PC-9 (cell line): Measurements from ENCODE around the gene MED20. TPM values are rescaled to one million over a fixed set of nuclear protein-coding genes. Genes with fewer than 3 reads are reported as not detected.

Experiments used
- BruUV-seq: library from RNA; stranded (reverse); fragments of 400-500 nt; replicated peaks from 2 replicates; lab custom pipeline; 2021; lab: Mats Ljungman, UMichigan
- CTCF ChIA-PET: fragments of 300-600 bp; sonication (Branson Sonifier 250); formaldehyde crosslinking; loops from one replicate; lab custom pipeline; 2022; ENCODE audit warnings: antibody characterized with exemption; lab: Charles Lee
- POLR2A ChIA-PET: fragments of 300-600 bp; sonication (Branson Sonifier 250); formaldehyde crosslinking; loops from one replicate; lab custom pipeline; 2022; ENCODE audit warnings: antibody characterized with exemption; ENCODE audit not compliant: unreplicated experiment; lab: Charles Lee
- DNase-seq, 2 experiments: peaks; one replicate each; pipeline versions ENCODE4 v3.0.0 to v3.0.0-alpha.2; 2015 to 2022; ENCODE audit warnings: mixed read lengths in 1 of 2
- H2AFZ ChIP-seq: fragments of 200-600 bp; sonication (generic); 2 replicates; pipeline ENCODE4 v1.8.1; 2017; ENCODE audit warnings: antibody characterized with exemption
- H3F3A ChIP-seq: fragments of 200-600 bp; sonication (generic); 2 replicates; pipeline ENCODE4 v1.8.1; 2017; ENCODE audit warnings: antibody characterized with exemption, mild to moderate bottlenecking, low read depth; ENCODE audit not compliant: insufficient read depth
- H3K27ac ChIP-seq: fragments of 200-600 bp; sonication (generic); 2 replicates; pipeline ENCODE4 v1.6.1; 2016; ENCODE audit warnings: mixed run types
- H3K27me3 ChIP-seq: fragments of 200-600 bp; sonication (generic); 2 replicates; pipeline ENCODE4 v1.6.1; 2016; ENCODE audit warnings: low read depth, mixed run types; ENCODE audit not compliant: insufficient read depth
- H3K36me3 ChIP-seq: fragments of 200-600 bp; sonication (generic); 2 replicates; pipeline ENCODE4 v1.6.1; 2016; ENCODE audit warnings: low read depth, mixed run types
- H3K4me1 ChIP-seq: fragments of 200-600 bp; sonication (generic); replicated peaks from 2 replicates; pipeline ENCODE4 v1.6.1; 2016; ENCODE audit warnings: mixed run types; ENCODE audit not compliant: insufficient read depth
- H3K4me2 ChIP-seq: fragments of 200-600 bp; sonication (generic); 2 replicates; pipeline ENCODE4 v1.6.1; 2017; ENCODE audit warnings: mixed run types
- H3K4me3 ChIP-seq: fragments of 200-600 bp; sonication (generic); 2 replicates; pipeline ENCODE4 v1.6.1; 2016; ENCODE audit warnings: mixed run types
- H3K79me2 ChIP-seq: fragments of 200-600 bp; sonication (generic); 2 replicates; pipeline ENCODE4 v1.6.1; 2017; ENCODE audit warnings: low read depth, mixed run types
- H3K9me2 ChIP-seq: fragments of 200-600 bp; sonication (generic); 2 replicates; pipeline ENCODE4 v1.8.1; 2017; ENCODE audit warnings: mild to moderate bottlenecking; ENCODE audit not compliant: insufficient read depth
- H3K9me3 ChIP-seq: fragments of 200-600 bp; sonication (generic); 2 replicates; pipeline ENCODE4 v1.8.1; 2016; ENCODE audit warnings: low read depth; ENCODE audit not compliant: insufficient read depth
- H4K20me1 ChIP-seq: fragments of 200-600 bp; sonication (generic); 2 replicates; pipeline ENCODE4 v1.8.1; 2017; ENCODE audit not compliant: insufficient read depth
- EZH2 ChIP-seq: fragments of 200-600 bp; sonication (generic); IDR thresholded peaks from 2 replicates; pipeline ENCODE4 v1.8.0; 2017; ENCODE audit warnings: antibody characterized with exemption, low read depth
- intact Hi-C: fragments of 100-400 bp; cut with micrococcal nuclease; formaldehyde crosslinking; loops from one replicate; pipeline ENCODE4 v1.10.0; 2022; ENCODE audit not compliant: unreplicated experiment
- total RNA-seq: library from RNA; stranded (reverse); gene quantifications from 2 replicates; pipeline ENCODE4 v1.2.3, GENCODE V29; 2021
- TF ChIP-seq, protein P1 (sequence below): fragments of 200-600 bp; sonication (generic); conservative IDR thresholded peaks from 2 replicates; pipeline ENCODE4 v1.6.1; 2017; ENCODE audit warnings: mixed run types, antibody characterized with exemption, mild to moderate bottlenecking, moderate library complexity

MED20 gene
- total RNA-seq, 1 experiment from 2014 or later: 45.8 TPM

DNA sequence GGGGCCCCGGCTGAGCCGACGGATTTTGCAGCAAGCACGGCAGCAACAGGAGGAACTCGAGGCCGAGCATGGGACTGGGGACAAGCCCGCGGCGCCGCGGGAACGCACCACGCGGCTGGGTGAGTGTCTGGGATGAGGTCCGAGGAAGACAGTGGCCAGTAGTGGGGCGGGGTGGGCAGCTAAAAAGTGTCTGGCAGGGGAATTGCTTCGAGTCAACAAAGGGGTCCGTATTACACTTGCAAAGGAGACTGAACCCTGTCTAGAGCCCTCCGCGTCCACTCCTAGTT, 716 bp upstream of the MED20 start:
- POLR2A ChIA-PET: no interaction called here
- DNase-seq: no peak
- Histone ChIP-seq H3K4me3 (peak overlapping the region; percentile 63), H3K9me3 (no peaks in the 10 kb centered on the region), H4K20me1 (peaks cover 37% of the 10 kb centered on the region), H3K27ac (peak overlapping the region; percentile 88), H2AFZ (peak overlapping the region; percentile 79), H3K4me1 (peaks cover 41% of the 10 kb centered on the region), H3K4me2 (peak overlapping the region; percentile 97), H3K36me3 (peaks cover 11% of the 10 kb centered on the region), H3F3A (peaks cover 21% of the 10 kb centered on the region; the same call in 1 of the 2 replicates), H3K9me2 (no peaks in the 10 kb centered on the region), H3K79me2 (peaks cover 77% of the 10 kb centered on the region), H3K27me3 (no peaks in the 10 kb centered on the region)
- no TSS peak for BruUV-seq
- CTCF ChIA-PET: interaction anchor here (0.7 to 1.2 kb wide), 7 partner anchors 13 to 188 kb away, joined by 3 to 9 read pairs (median 3); no protein-coding TSS in a partner anchor
- TF ChIP-seq, protein P1, sequence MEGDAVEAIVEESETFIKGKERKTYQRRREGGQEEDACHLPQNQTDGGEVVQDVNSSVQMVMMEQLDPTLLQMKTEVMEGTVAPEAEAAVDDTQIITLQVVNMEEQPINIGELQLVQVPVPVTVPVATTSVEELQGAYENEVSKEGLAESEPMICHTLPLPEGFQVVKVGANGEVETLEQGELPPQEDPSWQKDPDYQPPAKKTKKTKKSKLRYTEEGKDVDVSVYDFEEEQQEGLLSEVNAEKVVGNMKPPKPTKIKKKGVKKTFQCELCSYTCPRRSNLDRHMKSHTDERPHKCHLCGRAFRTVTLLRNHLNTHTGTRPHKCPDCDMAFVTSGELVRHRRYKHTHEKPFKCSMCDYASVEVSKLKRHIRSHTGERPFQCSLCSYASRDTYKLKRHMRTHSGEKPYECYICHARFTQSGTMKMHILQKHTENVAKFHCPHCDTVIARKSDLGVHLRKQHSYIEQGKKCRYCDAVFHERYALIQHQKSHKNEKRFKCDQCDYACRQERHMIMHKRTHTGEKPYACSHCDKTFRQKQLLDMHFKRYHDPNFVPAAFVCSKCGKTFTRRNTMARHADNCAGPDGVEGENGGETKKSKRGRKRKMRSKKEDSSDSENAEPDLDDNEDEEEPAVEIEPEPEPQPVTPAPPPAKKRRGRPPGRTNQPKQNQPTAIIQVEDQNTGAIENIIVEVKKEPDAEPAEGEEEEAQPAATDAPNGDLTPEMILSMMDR: no peak
- TF ChIP-seq EZH2: no peak
- intact Hi-C loops: loop anchor here (1.0 to 5.0 kb wide), 7 partner anchors 27 to 306 kb away; partner anchors contain the start of genes TOMM6 and USP49

DNA sequence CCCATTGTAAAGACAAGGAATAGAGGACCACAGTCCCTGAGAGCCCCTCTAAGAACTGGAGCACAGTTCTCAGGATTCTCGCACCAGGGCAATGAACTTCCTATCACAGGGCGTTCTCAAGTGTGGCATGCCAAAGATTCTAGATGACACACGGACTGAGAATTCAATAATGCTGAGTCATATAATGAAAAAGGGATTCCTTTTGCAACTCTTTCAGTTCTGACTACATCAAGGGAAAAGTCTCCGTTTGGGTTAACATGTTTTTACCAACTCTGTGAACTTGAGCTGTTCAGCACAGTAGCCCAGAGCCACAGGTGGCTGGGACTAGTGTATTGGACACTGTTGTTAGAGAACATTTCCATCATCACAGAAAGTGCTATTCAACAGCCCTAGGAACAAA, 3.4 kb downstream of the MED20 start:
- H3K36me3 ChIP-seq: peaks cover 11% of the 10 kb centered on the region; the same call in 1 of the 2 replicates
- peaks cover 44% of the 10 kb centered on the region for H3K79me2 ChIP-seq
- H3K27me3 ChIP-seq: no peaks in the 10 kb centered on the region
- DNase-seq: peak; percentile 58 to 93
- BruUV-seq: no TSS peak
- H3K4me1 ChIP-seq: peaks cover 30% of the 10 kb centered on the region
- H3K9me2 ChIP-seq: no peaks in the 10 kb centered on the region
- H3K4me3 ChIP-seq: peak overlapping the region; percentile 9; the same call in 1 of the 2 replicates
- ChIA-PET CTCF (interaction anchor here (0.7 kb wide), 1 partner anchor 131 kb away, joined by 3 read pairs; no protein-coding TSS in a partner anchor), POLR2A (interaction anchor here (0.5 to 0.6 kb wide), 2 partner anchors 29 to 258 kb away, joined by 3 to 9 read pairs; no protein-coding TSS in a partner anchor)
- TF ChIP-seq EZH2: no peak
- TF ChIP-seq, protein P1: no peak
- no peak overlapping the region for H2AFZ ChIP-seq
- H4K20me1 ChIP-seq: peaks cover 2% of the 10 kb centered on the region; the same call in 1 of the 2 replicates
- intact Hi-C loops: no loop called here
- H3F3A ChIP-seq: peaks cover 20% of the 10 kb centered on the region; the same call in 1 of the 2 replicates
- peak overlapping the region; percentile 95 for H3K27ac ChIP-seq
- H3K9me3 ChIP-seq: no peaks in the 10 kb centered on the region
- peak overlapping the region; percentile 69 for H3K4me2 ChIP-seq

DNA sequence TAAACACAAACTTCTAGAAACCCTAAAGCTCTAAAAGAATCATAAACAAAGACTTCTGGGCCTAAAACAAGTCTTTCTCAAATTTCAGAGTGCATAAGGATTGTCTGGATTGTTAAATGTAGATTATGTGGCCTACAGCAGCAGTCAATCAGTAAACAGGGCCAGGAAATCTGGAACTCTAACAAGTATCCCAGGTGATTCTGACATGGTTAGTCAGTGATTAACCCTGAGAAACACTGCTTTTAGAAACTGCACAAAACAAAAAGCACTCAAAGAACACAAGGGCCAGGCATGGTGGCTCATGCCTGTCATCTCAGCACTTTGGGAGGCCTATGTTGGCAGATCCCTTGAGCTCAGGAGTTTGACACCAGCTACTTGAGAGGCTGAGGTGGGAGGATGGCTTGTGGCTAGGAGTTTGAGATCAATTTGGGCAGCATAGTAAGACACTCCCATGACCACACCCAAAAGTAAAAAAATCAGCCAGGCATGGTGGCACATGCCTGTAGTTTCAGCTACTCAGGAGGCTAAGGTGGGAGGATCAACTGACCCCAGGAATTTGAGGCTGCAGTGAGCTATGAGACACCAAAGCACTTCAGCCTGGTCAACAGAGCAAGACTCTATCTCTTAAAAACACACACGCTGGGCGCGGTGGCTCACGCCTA, 5.9 kb downstream of the MED20 start:
- peaks cover 11% of the 10 kb centered on the region; the same call in 1 of the 2 replicates for H3K36me3 ChIP-seq
- no peak for TF ChIP-seq EZH2
- TF ChIP-seq, protein P1: no peak
- no peak for DNase-seq
- ChIA-PET CTCF (no interaction called here), POLR2A (interaction anchor here (0.6 to 0.7 kb wide), 2 partner anchors 87 to 1563 kb away, joined by 4 to 12 read pairs; no protein-coding TSS in a partner anchor)
- H3K27me3 ChIP-seq: no peaks in the 10 kb centered on the region
- H3K27ac ChIP-seq: no peak overlapping the region
- H3K9me3 ChIP-seq: no peaks in the 10 kb centered on the region
- H3K4me1 ChIP-seq: peaks cover 28% of the 10 kb centered on the region
- H3K4me2 ChIP-seq: no peak overlapping the region
- no peak overlapping the region for H2AFZ ChIP-seq
- H4K20me1 ChIP-seq: no peaks in the 10 kb centered on the region
- H3K9me2 ChIP-seq: no peaks in the 10 kb centered on the region
- H3K4me3 ChIP-seq: no peak overlapping the region
- peaks cover 26% of the 10 kb centered on the region for H3K79me2 ChIP-seq
- peaks cover 14% of the 10 kb centered on the region; the same call in 1 of the 2 replicates for H3F3A ChIP-seq
- no TSS peak for BruUV-seq
- intact Hi-C loops: no loop called here
